ENCODE measurements around the gene USP47.

- TF ChIP-seq CTCF (IDR thresholded peaks at IDR 0.05) = no peak
- TF ChIP-seq POLR2A (IDR thresholded peaks at IDR 0.05) = no peak
Observed at GRCh38 chr11:11884351-11884750, 42.6 kb downstream of the USP47 start.

Measured in thyroid gland (tissue), 4 donors.